ENCODE results near the gene PLEKHG4.

Gene PLEKHG4

GRCh38 chr16:67336648-67337047 lies 57.3 kb downstream of the PLEKHG4 start:
- no peak for DNase-seq
